NK-92 treated with Interleukin-12 subunit alpha and Interleukin-12 subunit beta, amount 100 ng/mL, for 24 hours (cell line): ENCODE data around the gene STX12.
"Not testable (repeated sequence)": the region's sequence is repeated elsewhere in the genome, so short reads cannot be mapped to it uniquely, and the experiment has no call there.

Experiments used
- DNase-seq: peaks from one replicate; lab custom pipeline; 2025; lab: John Stamatoyannopoulos, UW

Gene STX12

GRCh38 chr1:27775336-27775735, 2.3 kb downstream of the STX12 start:
- DNase-seq = not testable (repeated sequence)

- DNase-seq = not testable (repeated sequence)
These were observed 3.3 kb downstream of the STX12 start for GRCh38 chr1:27776276-27776675.

GRCh38 chr1:27778056-27778455, 5.0 kb downstream of the STX12 start:
- DNase-seq = no peak

GRCh38 chr1:27779122-27779521, 6.1 kb downstream of the STX12 start:
- no peak for DNase-seq

- DNase-seq = no peak
These were observed 9.9 kb downstream of the STX12 start for GRCh38 chr1:27782950-27783349.

- DNase-seq = no peak
These were observed 11.7 kb downstream of the STX12 start for GRCh38 chr1:27784700-27785099.

GRCh38 chr1:27785781-27786455, 12.9 kb downstream of the STX12 start:
- DNase-seq = no peak

- no peak for DNase-seq
These were observed 14.9 kb downstream of the STX12 start for GRCh38 chr1:27787895-27788294.

- no peak for DNase-seq
These were observed 16.6 kb downstream of the STX12 start for GRCh38 chr1:27789540-27790041.

- DNase-seq = not testable (repeated sequence)
These were observed 17.3 kb downstream of the STX12 start for GRCh38 chr1:27790270-27790669.

- no peak for DNase-seq
These were observed 22.6 kb downstream of the STX12 start for GRCh38 chr1:27795601-27796000.

GRCh38 chr1:27804791-27805190, 31.8 kb downstream of the STX12 start:
- no peak for DNase-seq

GRCh38 chr1:27806758-27807157, 33.7 kb downstream of the STX12 start:
- DNase-seq = no peak

GRCh38 chr1:27807385-27807784, 34.4 kb downstream of the STX12 start:
- no peak for DNase-seq

GRCh38 chr1:27808131-27808530, 35.1 kb downstream of the STX12 start:
- not testable (repeated sequence) for DNase-seq

- DNase-seq = no peak
These were observed 36.9 kb downstream of the STX12 start for GRCh38 chr1:27809883-27810282.

GRCh38 chr1:27811741-27812500, 38.9 kb downstream of the STX12 start:
- no peak for DNase-seq

GRCh38 chr1:27816921-27817630, 44.1 kb downstream of the STX12 start:
- no peak for DNase-seq

GRCh38 chr1:27821761-27822315, 48.8 kb downstream of the STX12 start:
- no peak for DNase-seq

- no peak for DNase-seq
These were observed 50.8 kb downstream of the STX12 start for GRCh38 chr1:27823784-27824183.

GRCh38 chr1:27824411-27824810, 51.4 kb downstream of the STX12 start:
- no peak for DNase-seq

GRCh38 chr1:27829339-27829960, 56.4 kb downstream of the STX12 start:
- not testable (repeated sequence) for DNase-seq
